Uterus (tissue), 2 donors: ENCODE measurements around the gene PTGER4.

Experiments
- CTCF ChIP-seq, 4 experiments: fragments of 200-600 bp in 2 of 4; fragments of 450-650 bp in 2 of 4; sonication (generic) in 2 of 4; IDR thresholded peaks; one replicate each; pipeline ENCODE4 v1.5.1; 2016 to 2019; ENCODE audit warnings: antibody characterized with exemption in 4 of 4, mild to moderate bottlenecking in 2 of 4, moderate library complexity in 1 of 4
- POLR2A ChIP-seq, 2 donors: fragments of 450-650 bp; IDR thresholded peaks; one replicate each; pipeline ENCODE4 v1.6.1; 2016; ENCODE audit warnings: antibody characterized with exemption in 2 of 2, mild to moderate bottlenecking in 1 of 2, moderate library complexity in 1 of 2

DNA sequence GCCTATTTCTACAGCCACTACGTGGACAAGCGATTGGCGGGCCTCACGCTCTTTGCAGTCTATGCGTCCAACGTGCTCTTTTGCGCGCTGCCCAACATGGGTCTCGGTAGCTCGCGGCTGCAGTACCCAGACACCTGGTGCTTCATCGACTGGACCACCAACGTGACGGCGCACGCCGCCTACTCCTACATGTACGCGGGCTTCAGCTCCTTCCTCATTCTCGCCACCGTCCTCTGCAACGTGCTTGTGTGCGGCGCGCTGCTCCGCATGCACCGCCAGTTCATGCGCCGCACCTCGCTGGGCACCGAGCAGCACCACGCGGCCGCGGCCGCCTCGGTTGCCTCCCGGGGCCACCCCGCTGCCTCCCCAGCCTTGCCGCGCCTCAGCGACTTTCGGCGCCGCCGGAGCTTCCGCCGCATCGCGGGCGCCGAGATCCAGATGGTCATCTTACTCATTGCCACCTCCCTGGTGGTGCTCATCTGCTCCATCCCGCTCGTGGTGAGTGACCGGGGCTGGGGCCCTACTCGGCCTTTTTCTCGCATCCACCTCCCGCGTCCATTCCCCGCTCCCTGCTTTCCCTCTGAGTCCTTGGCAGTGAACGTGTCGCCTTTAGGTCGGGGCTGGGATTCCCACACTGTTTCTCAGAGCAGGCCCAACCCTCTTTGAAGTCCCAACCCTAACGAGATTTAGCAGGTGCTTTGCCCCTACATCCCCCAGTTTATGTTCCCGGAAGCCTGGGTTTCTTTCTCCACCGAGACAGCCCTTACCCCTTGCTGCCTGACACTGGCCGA lies 1.8 kb downstream of the PTGER4 start:
- TF ChIP-seq CTCF (IDR thresholded peaks at IDR 0.05) (no peak), POLR2A (IDR thresholded peaks at IDR 0.05) (no peak)
